ENCODE data around the gene ASTL.

The ASTL gene

GRCh38 chr2:96145036-96145847 is 6.9 kb upstream of the ASTL start, which contains the start of gene DUSP2:
Gene DUSP2 (minus strand): TSS chr2:96145440. CDS start chr2:96145354, 86 bp downstream.
- peak; percentile 96 to 97 for DNase-seq

GRCh38 chr2:96144481-96145035 is 6.3 kb upstream of the ASTL start:
- peak in 1 of 2 donors; percentile 35 for DNase-seq

- DNase-seq = peak in 1 of 2 donors; percentile 38
Observed at GRCh38 chr2:96143848-96144480, 5.7 kb upstream of the ASTL start.

GRCh38 chr2:96143231-96143847 is 5.0 kb upstream of the ASTL start:
- peak; percentile 19 to 49 for DNase-seq

GRCh38 chr2:96142217-96143113 is 4.2 kb upstream of the ASTL start:
- DNase-seq = peak; percentile 79 to 81

GRCh38 chr2:96141624-96141967 is 3.3 kb upstream of the ASTL start:
- DNase-seq = peak; percentile 15 to 34

GRCh38 chr2:96140941-96141623 is 2.8 kb upstream of the ASTL start:
- DNase-seq = peak in 1 of 2 donors; percentile 41

- peak in 1 of 2 donors; percentile 25 for DNase-seq
Observed at GRCh38 chr2:96139181-96139758, 968 bp upstream of the ASTL start.

GRCh38 chr2:96137321-96138178 is 752 bp downstream of the ASTL start:
- DNase-seq = peak in 1 of 2 donors; percentile 34

- peak in 1 of 2 donors; percentile 33 for DNase-seq
Observed at GRCh38 chr2:96136129-96136720, 2.1 kb downstream of the ASTL start.

GRCh38 chr2:96135621-96136020 is 2.7 kb downstream of the ASTL start:
- peak in 1 of 2 donors; percentile 18 for DNase-seq

- DNase-seq = peak in 1 of 2 donors; percentile 16
Observed at GRCh38 chr2:96135171-96135570, 3.1 kb downstream of the ASTL start.

GRCh38 chr2:96134421-96134820 is 3.9 kb downstream of the ASTL start:
- DNase-seq = no peak

GRCh38 chr2:96131813-96132745 is 6.2 kb downstream of the ASTL start:
- DNase-seq = peak in 1 of 2 donors; percentile 15

- DNase-seq = peak in 1 of 2 donors; percentile 34
Observed at GRCh38 chr2:96131152-96131812, 7.0 kb downstream of the ASTL start.

- DNase-seq = peak in 1 of 2 donors; percentile 2
Observed at GRCh38 chr2:96130483-96130882, 7.8 kb downstream of the ASTL start.

GRCh38 chr2:96129528-96130120 is 8.7 kb downstream of the ASTL start:
- DNase-seq = no peak

- no peak for DNase-seq
Observed at GRCh38 chr2:96128456-96128855, 9.8 kb downstream of the ASTL start.
